HepG2 (cell line): ENCODE measurements around the gene DLG2. TPM values are rescaled to one million over a fixed set of nuclear protein-coding genes. Genes with fewer than 3 reads are reported as not detected.

Experiments used
- BCLAF1 ChIP-seq: fragments of 450-650 bp; IDR thresholded peaks from 2 replicates; pipeline ENCODE4 v1.6.1; 2017; ENCODE audit warnings: mild to moderate bottlenecking
- BHLHE40 ChIP-seq: IDR thresholded peaks from 2 replicates; pipeline ENCODE4 v1.6.1; 2011; ENCODE audit warnings: low read length, improper control_type of control experiment
- CEBPB ChIP-seq: IDR thresholded peaks from 2 replicates; pipeline ENCODE4 v1.6.1; 2011; ENCODE audit warnings: low read depth, low read length, improper control_type of control experiment, borderline replicate concordance
- CERS6 ChIP-seq: sonication (generic); formaldehyde crosslinking; IDR thresholded peaks from 2 replicates; pipeline ENCODE4 v1.5.0; 2020; ENCODE audit warnings: missing genetic modification reagents
- GATAD2A ChIP-seq: IDR thresholded peaks from 2 replicates; pipeline ENCODE4 v1.6.1; 2016
- HMG20B ChIP-seq: conservative IDR thresholded peaks from 2 replicates; pipeline ENCODE4 v1.6.1; 2016; ENCODE audit warnings: missing genetic modification reagents, missing compliant biosample characterization
- MAF1 ChIP-seq: sonication (generic); formaldehyde crosslinking; IDR thresholded peaks from 2 replicates; pipeline ENCODE4 v1.5.0; 2020; ENCODE audit warnings: missing genetic modification reagents, borderline replicate concordance
- MEIS2 ChIP-seq: sonication (generic); formaldehyde crosslinking; IDR thresholded peaks from 2 replicates; pipeline ENCODE4 v1.9.0; 2021; ENCODE audit warnings: mild to moderate bottlenecking, missing genetic modification reagents
- NRL ChIP-seq: sonication (generic); formaldehyde crosslinking; IDR thresholded peaks from 2 replicates; pipeline ENCODE4 v1.5.0; 2020; ENCODE audit warnings: missing genetic modification reagents, mild to moderate bottlenecking, moderate library complexity, borderline replicate concordance
- RAD21 ChIP-seq: fragments of 450-650 bp; formaldehyde crosslinking; IDR thresholded peaks from 2 replicates; pipeline ENCODE4 v1.5.0; 2020; ENCODE audit warnings: mild to moderate bottlenecking
- REPIN1 ChIP-seq: sonication (generic); formaldehyde crosslinking; IDR thresholded peaks from 2 replicates; pipeline ENCODE4 v1.8.0; 2022; ENCODE audit warnings: missing genetic modification reagents, low read depth, mild to moderate bottlenecking, borderline replicate concordance
- SNAPC5 ChIP-seq: sonication (generic); formaldehyde crosslinking; IDR thresholded peaks from 2 replicates; pipeline ENCODE4 v1.8.1; 2023; ENCODE audit warnings: mild to moderate bottlenecking, missing genetic modification reagents, borderline replicate concordance
- SP5 ChIP-seq: IDR thresholded peaks from 2 replicates; pipeline ENCODE4 v1.6.1; 2016; ENCODE audit warnings: low read depth, borderline replicate concordance
- THYN1 ChIP-seq: sonication (generic); formaldehyde crosslinking; IDR thresholded peaks from 2 replicates; pipeline ENCODE4 v1.8.1; 2023; ENCODE audit warnings: low read depth, mild to moderate bottlenecking, moderate library complexity, missing genetic modification reagents, borderline replicate concordance
- ZBTB33 ChIP-seq: sonication (generic); formaldehyde crosslinking; IDR thresholded peaks from 2 replicates; pipeline ENCODE4 v1.4.0; 2020; ENCODE audit warnings: missing genetic modification reagents
- ZNF441 ChIP-seq: sonication (generic); formaldehyde crosslinking; IDR thresholded peaks from 2 replicates; pipeline ENCODE4 v1.7.0; 2021; ENCODE audit warnings: missing genetic modification reagents, borderline replicate concordance
- polyA plus RNA-seq, 8 experiments: library from polyadenylated mRNA; depleted of rRNA in 3 of 8; stranded (reverse) in 7 of 8; unstranded in 1 of 8; fragments of >200 nt; fragmentation: Illumina TruSeq in 4 of 8; extraction: Trizol in 4 of 8; gene quantifications; 2 replicates each; pipeline versions ENCODE4 v1.2.1 to v1.2.3, GENCODE V29; 2011 to 2016; ENCODE audit warnings: low read depth in 4 of 8, missing spikeins in 1 of 8, mixed read lengths in 1 of 8; ENCODE audit not compliant: insufficient read depth in 1 of 8
- total RNA-seq, 5 experiments: library from RNA; depleted of rRNA; stranded (reverse); fragments of >200 nt; fragmentation: Illumina TruSeq; extraction: Trizol; gene quantifications; 2 replicates each; pipeline ENCODE4 v1.2.3, GENCODE V29; 2016; ENCODE audit warnings: low read depth in 1 of 5

DLG2 gene
- total and polyA plus RNA-seq, 2 of the 13 experiments (the other 11 are each of a cell fraction or from before 2014, with no cell fraction given), result 0.46 to 1.0 TPM

GRCh38 chr11:85627998-85628770 is 1.0 kb upstream of the DLG2 start, which contains the start of gene TMEM126B (continued):
- TF ChIP-seq BCLAF1, result no peak
- no peak for TF ChIP-seq ZBTB33 (CRISPR knock-in tag)
- peak; percentile 40; the same call in 1 of the 2 replicates for TF ChIP-seq MEIS2 (CRISPR knock-in tag)
- no peak; the same call in 1 of the 2 replicates for TF ChIP-seq NRL
- TF ChIP-seq ZNF441 (CRISPR knock-in tag), result no peak
- TF ChIP-seq SP5 (CRISPR knock-in tag), result peak; percentile 95
- TF ChIP-seq THYN1 (CRISPR knock-in tag), result no peak
- TF ChIP-seq CEBPB, result no peak
- no peak for TF ChIP-seq RAD21 (CRISPR knock-in tag)
- TF ChIP-seq REPIN1 (CRISPR knock-in tag), result peak; percentile 83
- TF ChIP-seq SNAPC5, result 0 out of 2 replicates have a peak, but pooled peaks have one; percentile 55
- TF ChIP-seq BHLHE40, result peak; percentile 24; the same call in 1 of the 2 replicates
- TF ChIP-seq GATAD2A (CRISPR knock-in tag), result peak; percentile 45
- TF ChIP-seq MAF1, result no peak
- TF ChIP-seq HMG20B (CRISPR knock-in tag), result no peak; the same call in 1 of the 2 replicates
- TF ChIP-seq CERS6 (CRISPR knock-in tag), result no peak
